ENCODE measurements around the gene PHLDA3. TPM values are rescaled to one million over a fixed set of nuclear protein-coding genes. Genes with fewer than 3 reads are reported as not detected.

Gene PHLDA3
- total RNA-seq, 1 experiment from 2014 or later = not detected

- H3K4me1 ChIP-seq (ENCODE audit: low read length) = peaks cover 43% of the 10 kb centered on the region
- H3K36me3 ChIP-seq (ENCODE audit: insufficient read depth, low read length) = no peaks in the 10 kb centered on the region; the same call in 1 of the 2 replicates
- no peak overlapping the region; the same call in 1 of the 2 replicates for H2AFZ ChIP-seq (ENCODE audit: low read length)
- peak overlapping the region; percentile 39 for H3K9ac ChIP-seq (ENCODE audit: low read length)
- no peaks in the 10 kb centered on the region for H4K20me1 ChIP-seq (ENCODE audit: insufficient read depth, low read depth, low read length)
- DNase-seq = no peak
- no peaks in the 10 kb centered on the region for H3K27me3 ChIP-seq (ENCODE audit: low read length)
- H3K9me2 ChIP-seq (replicated peaks; ENCODE audit: insufficient read depth, low read length) = no peaks in the 10 kb centered on the region
- no peak overlapping the region for H3K4me2 ChIP-seq (ENCODE audit: low read depth, low read length, poor library complexity, severe bottlenecking)
- no peak overlapping the region for H3K27ac ChIP-seq (ENCODE audit: low read length)
- H3K9me3 ChIP-seq (ENCODE audit: low read length) = no peaks in the 10 kb centered on the region
- no peak overlapping the region for H3K4me3 ChIP-seq (ENCODE audit: low read length)
- no peaks in the 10 kb centered on the region for H3K79me2 ChIP-seq (ENCODE audit: low read length)
These were observed 18.2 kb downstream of the PHLDA3 start for GRCh38 chr1:201450721-201451291.

DNA sequence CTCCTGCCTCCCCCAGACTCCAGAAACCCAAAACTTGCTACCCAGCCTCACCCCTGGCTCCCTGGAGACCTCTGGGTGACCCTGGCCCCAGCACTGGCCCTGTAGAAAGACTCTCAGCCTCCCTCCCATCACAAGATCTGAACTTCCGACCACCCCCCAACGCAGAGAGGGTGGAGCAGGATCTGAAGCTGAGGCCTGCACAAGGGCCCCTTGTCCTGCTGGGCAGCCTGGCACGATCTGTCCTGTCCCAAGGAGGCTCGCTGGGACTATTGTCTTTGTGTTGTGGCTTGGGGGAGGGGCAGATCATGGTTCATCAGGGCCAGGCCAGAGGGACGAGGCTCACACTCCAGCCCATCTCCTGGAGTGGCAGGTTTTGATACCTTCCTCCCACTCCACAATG, 20.0 kb downstream of the PHLDA3 start:
- H3K4me3 ChIP-seq (ENCODE audit: low read length) = no peak overlapping the region

GRCh38 chr1:201447903-201448871, 20.8 kb downstream of the PHLDA3 start:
- H3K4me1 ChIP-seq (ENCODE audit: low read length) = peaks cover 29% of the 10 kb centered on the region
- H4K20me1 ChIP-seq (ENCODE audit: insufficient read depth, low read depth, low read length) = no peaks in the 10 kb centered on the region
- H3K4me3 ChIP-seq (ENCODE audit: low read length) = no peak overlapping the region
- H3K9ac ChIP-seq (ENCODE audit: low read length) = peak overlapping the region; percentile 43; the same call in 1 of the 2 replicates
- H2AFZ ChIP-seq (ENCODE audit: low read length) = peak overlapping the region; percentile 69
- H3K36me3 ChIP-seq (ENCODE audit: insufficient read depth, low read length) = no peaks in the 10 kb centered on the region
- H3K9me3 ChIP-seq (ENCODE audit: low read length) = no peaks in the 10 kb centered on the region
- peak; percentile 91 for DNase-seq
- H3K9me2 ChIP-seq (replicated peaks; ENCODE audit: insufficient read depth, low read length) = no peaks in the 10 kb centered on the region
- peak overlapping the region; percentile 29 for H3K4me2 ChIP-seq (ENCODE audit: low read depth, low read length, poor library complexity, severe bottlenecking)
- H3K27ac ChIP-seq (ENCODE audit: low read length) = no peak overlapping the region
- H3K27me3 ChIP-seq (ENCODE audit: low read length) = no peaks in the 10 kb centered on the region
- H3K79me2 ChIP-seq (ENCODE audit: low read length) = no peaks in the 10 kb centered on the region

More for the DNA sequence above, 20.0 kb downstream of the PHLDA3 start:
- DNase-seq = no peak
- H3K4me1 ChIP-seq (ENCODE audit: low read length) = peaks cover 29% of the 10 kb centered on the region
- no peaks in the 10 kb centered on the region for H4K20me1 ChIP-seq (ENCODE audit: insufficient read depth, low read depth, low read length)
- no peak overlapping the region for H3K27ac ChIP-seq (ENCODE audit: low read length)
- H3K4me2 ChIP-seq (ENCODE audit: low read depth, low read length, poor library complexity, severe bottlenecking) = no peak overlapping the region
- H3K9me2 ChIP-seq (replicated peaks; ENCODE audit: insufficient read depth, low read length) = no peaks in the 10 kb centered on the region
- no peaks in the 10 kb centered on the region for H3K9me3 ChIP-seq (ENCODE audit: low read length)
- no peaks in the 10 kb centered on the region; the same call in 1 of the 2 replicates for H3K36me3 ChIP-seq (ENCODE audit: insufficient read depth, low read length)
- H3K9ac ChIP-seq (ENCODE audit: low read length) = peak overlapping the region; percentile 15; the same call in 1 of the 2 replicates
- no peak overlapping the region for H2AFZ ChIP-seq (ENCODE audit: low read length)
- no peaks in the 10 kb centered on the region for H3K79me2 ChIP-seq (ENCODE audit: low read length)
- H3K27me3 ChIP-seq (ENCODE audit: low read length) = no peaks in the 10 kb centered on the region

DNA sequence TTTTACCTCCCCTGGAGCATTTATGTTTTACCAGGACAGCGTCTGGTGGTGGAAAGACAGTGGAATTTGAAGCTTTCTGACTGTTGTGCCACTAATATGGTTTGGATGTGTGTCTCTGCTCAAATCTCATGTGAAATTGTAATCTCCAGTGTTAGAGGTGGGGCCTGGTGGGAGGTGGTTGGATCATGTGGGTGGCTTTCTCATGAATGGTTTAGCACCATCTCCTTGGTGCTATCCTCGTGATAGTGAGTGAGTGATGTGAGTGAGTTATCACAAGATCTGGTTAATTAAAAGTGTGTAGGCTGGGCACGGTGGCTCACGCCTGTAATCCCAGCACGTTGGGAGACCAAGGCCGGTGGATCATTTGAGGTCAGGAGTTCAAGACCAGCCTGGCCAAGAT, 23.7 kb downstream of the PHLDA3 start:
- Histone ChIP-seq H4K20me1 (ENCODE audit: insufficient read depth, low read depth, low read length) (no peaks in the 10 kb centered on the region), H3K27ac (ENCODE audit: low read length) (no peak overlapping the region), H3K4me2 (ENCODE audit: low read depth, low read length, poor library complexity, severe bottlenecking) (no peak overlapping the region), H3K9ac (ENCODE audit: low read length) (no peak overlapping the region), H3K27me3 (ENCODE audit: low read length) (no peaks in the 10 kb centered on the region), H3K9me3 (ENCODE audit: low read length) (no peaks in the 10 kb centered on the region), H3K79me2 (ENCODE audit: low read length) (no peaks in the 10 kb centered on the region), H3K4me1 (ENCODE audit: low read length) (peaks cover 27% of the 10 kb centered on the region), H3K4me3 (ENCODE audit: low read length) (no peak overlapping the region), H3K36me3 (ENCODE audit: insufficient read depth, low read length) (no peaks in the 10 kb centered on the region), H2AFZ (ENCODE audit: low read length) (no peak overlapping the region), H3K9me2 (replicated peaks; ENCODE audit: insufficient read depth, low read length) (no peaks in the 10 kb centered on the region)
- DNase-seq = no peak

DNA sequence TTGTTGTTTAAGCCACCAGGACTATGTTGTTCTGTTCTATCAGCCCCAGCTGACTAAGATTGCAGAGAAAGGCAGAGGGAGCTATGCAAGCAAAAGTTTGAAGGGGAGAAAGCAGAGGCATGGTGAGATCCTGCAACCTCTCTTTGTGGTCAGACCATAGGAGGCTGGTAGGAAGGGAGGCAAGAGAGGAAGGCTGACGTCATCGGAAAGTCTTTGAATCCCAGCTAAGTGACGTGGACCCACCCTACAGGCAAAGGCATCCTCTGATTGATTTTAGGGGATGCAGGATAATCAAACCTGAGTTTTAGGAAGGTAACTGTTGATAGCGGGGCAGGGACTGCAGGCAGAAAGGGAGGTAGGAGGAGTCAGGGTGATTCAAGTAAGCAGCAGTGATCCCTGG, 24.2 kb downstream of the PHLDA3 start:
- Histone ChIP-seq H3K4me3 (ENCODE audit: low read length) (no peak overlapping the region), H3K27me3 (ENCODE audit: low read length) (no peaks in the 10 kb centered on the region), H3K4me1 (ENCODE audit: low read length) (peaks cover 31% of the 10 kb centered on the region)

DNA sequence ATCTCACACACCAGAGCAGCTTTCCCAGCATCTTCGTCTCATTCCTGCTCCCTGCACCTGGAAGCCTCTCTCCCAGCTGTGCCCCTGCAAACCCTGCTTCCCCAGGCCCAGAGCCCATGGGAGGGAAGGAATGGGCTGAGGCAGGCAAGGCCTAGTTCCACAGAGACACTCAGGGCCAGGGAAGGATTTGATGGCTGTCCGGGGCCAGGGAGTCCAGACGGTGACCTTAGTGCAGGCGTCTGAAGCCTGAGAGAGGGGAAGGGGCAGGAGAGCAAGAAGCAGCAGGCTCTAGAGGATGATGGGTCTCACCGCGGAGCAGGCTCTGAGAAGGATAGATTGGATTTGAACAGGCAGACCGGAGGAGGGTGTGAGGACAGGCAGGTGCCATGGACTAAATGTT, 25.2 kb downstream of the PHLDA3 start:
- Histone ChIP-seq H3K4me3 (ENCODE audit: low read length) (no peak overlapping the region), H4K20me1 (ENCODE audit: insufficient read depth, low read depth, low read length) (no peaks in the 10 kb centered on the region), H3K79me2 (ENCODE audit: low read length) (no peaks in the 10 kb centered on the region), H3K9ac (ENCODE audit: low read length) (no peak overlapping the region), H3K27me3 (ENCODE audit: low read length) (no peaks in the 10 kb centered on the region), H3K27ac (ENCODE audit: low read length) (no peak overlapping the region), H3K9me3 (ENCODE audit: low read length) (no peaks in the 10 kb centered on the region), H2AFZ (ENCODE audit: low read length) (no peak overlapping the region), H3K9me2 (replicated peaks; ENCODE audit: insufficient read depth, low read length) (no peaks in the 10 kb centered on the region), H3K4me2 (ENCODE audit: low read depth, low read length, poor library complexity, severe bottlenecking) (no peak overlapping the region), H3K36me3 (ENCODE audit: insufficient read depth, low read length) (no peaks in the 10 kb centered on the region), H3K4me1 (ENCODE audit: low read length) (peaks cover 37% of the 10 kb centered on the region)
- DNase-seq = no peak

More for the DNA sequence above, 24.2 kb downstream of the PHLDA3 start:
- Histone ChIP-seq H3K36me3 (ENCODE audit: insufficient read depth, low read length) (no peaks in the 10 kb centered on the region), H3K4me2 (ENCODE audit: low read depth, low read length, poor library complexity, severe bottlenecking) (no peak overlapping the region), H2AFZ (ENCODE audit: low read length) (no peak overlapping the region), H3K79me2 (ENCODE audit: low read length) (no peaks in the 10 kb centered on the region), H3K9me3 (ENCODE audit: low read length) (no peaks in the 10 kb centered on the region), H3K27ac (ENCODE audit: low read length) (no peak overlapping the region), H3K9ac (ENCODE audit: low read length) (no peak overlapping the region), H4K20me1 (ENCODE audit: insufficient read depth, low read depth, low read length) (no peaks in the 10 kb centered on the region), H3K9me2 (replicated peaks; ENCODE audit: insufficient read depth, low read length) (no peaks in the 10 kb centered on the region)
- DNase-seq = no peak

DNA sequence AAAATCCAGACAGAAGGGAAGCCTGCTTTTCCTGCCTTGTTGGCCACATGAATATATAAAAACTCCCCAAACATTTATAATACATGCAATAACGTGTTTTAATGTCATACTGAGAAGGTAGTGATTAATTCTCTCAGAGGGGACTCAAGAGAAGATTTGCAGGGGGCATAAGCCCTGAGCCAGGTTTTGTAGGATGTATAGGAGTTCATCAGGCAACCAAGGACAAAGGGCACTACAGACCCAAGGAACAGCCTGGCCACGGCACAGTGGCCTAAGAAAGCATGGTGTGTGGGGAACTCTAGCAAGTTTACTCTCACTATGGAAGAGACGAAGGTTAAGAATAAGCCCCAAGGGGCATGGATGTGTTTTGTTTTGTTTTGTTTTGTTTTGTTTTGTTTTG, 32.0 kb downstream of the PHLDA3 start:
- Histone ChIP-seq H4K20me1 (ENCODE audit: insufficient read depth, low read depth, low read length) (no peaks in the 10 kb centered on the region), H3K4me3 (ENCODE audit: low read length) (no peak overlapping the region), H3K9ac (ENCODE audit: low read length) (no peak overlapping the region), H3K27ac (ENCODE audit: low read length) (no peak overlapping the region), H3K79me2 (ENCODE audit: low read length) (no peaks in the 10 kb centered on the region), H3K36me3 (ENCODE audit: insufficient read depth, low read length) (no peaks in the 10 kb centered on the region), H3K4me2 (ENCODE audit: low read depth, low read length, poor library complexity, severe bottlenecking) (no peak overlapping the region), H2AFZ (ENCODE audit: low read length) (no peak overlapping the region), H3K4me1 (ENCODE audit: low read length) (peaks cover 65% of the 10 kb centered on the region), H3K9me2 (replicated peaks; ENCODE audit: insufficient read depth, low read length) (no peaks in the 10 kb centered on the region), H3K9me3 (ENCODE audit: low read length) (no peaks in the 10 kb centered on the region), H3K27me3 (ENCODE audit: low read length) (no peaks in the 10 kb centered on the region)
- no peak for DNase-seq

DNA sequence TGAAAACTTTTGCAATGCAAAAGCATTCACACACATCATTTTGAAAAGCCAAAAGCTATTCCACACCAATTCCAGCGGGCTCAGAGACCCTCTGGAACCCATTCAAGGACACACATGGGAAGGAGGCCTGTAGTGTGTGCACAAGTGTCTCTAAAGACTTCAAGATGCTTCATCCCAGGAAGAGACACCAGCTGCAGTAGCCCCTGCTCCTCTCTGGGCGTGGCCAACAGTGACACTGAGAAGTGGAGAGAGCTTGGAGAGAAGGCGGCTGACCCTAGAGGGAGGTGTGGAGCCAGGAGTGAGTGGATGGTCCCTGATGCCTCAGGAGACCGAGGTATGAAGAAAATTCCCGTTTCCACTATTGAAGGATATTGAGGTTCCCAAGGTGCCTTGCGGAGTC, 32.6 kb downstream of the PHLDA3 start:
- peak overlapping the region; percentile 10; the same call in 1 of the 2 replicates for H3K4me3 ChIP-seq (ENCODE audit: low read length)
- H2AFZ ChIP-seq (ENCODE audit: low read length) = 0 out of 2 replicates have a peak overlapping the region, but pooled peaks have one; percentile 6
- H3K4me2 ChIP-seq (ENCODE audit: low read depth, low read length, poor library complexity, severe bottlenecking) = peak overlapping the region; percentile 44
- peak overlapping the region; percentile 32 for H3K9ac ChIP-seq (ENCODE audit: low read length)
- no peaks in the 10 kb centered on the region for H3K36me3 ChIP-seq (ENCODE audit: insufficient read depth, low read length)
- H3K27me3 ChIP-seq (ENCODE audit: low read length) = no peaks in the 10 kb centered on the region
- no peaks in the 10 kb centered on the region for H4K20me1 ChIP-seq (ENCODE audit: insufficient read depth, low read depth, low read length)
- peaks cover 70% of the 10 kb centered on the region for H3K4me1 ChIP-seq (ENCODE audit: low read length)
- no peak for DNase-seq
- no peak overlapping the region for H3K27ac ChIP-seq (ENCODE audit: low read length)
- no peaks in the 10 kb centered on the region for H3K79me2 ChIP-seq (ENCODE audit: low read length)
- no peaks in the 10 kb centered on the region for H3K9me2 ChIP-seq (replicated peaks; ENCODE audit: insufficient read depth, low read length)
- H3K9me3 ChIP-seq (ENCODE audit: low read length) = no peaks in the 10 kb centered on the region
